Central memory CD4-positive, alpha-beta T cell (primary cell): ENCODE data around the gene ADAMTS12.
"Not testable (repeated sequence)": the region's sequence is repeated elsewhere in the genome, so short reads cannot be mapped to it uniquely, and the experiment has no call there.

Source experiments
- DNase-seq: peaks from one replicate; pipeline ENCODE4 v3.0.0; 2022
- total RNA-seq, 3 experiments: gene quantifications; one replicate each; lab custom pipeline; 2026; lab: John Stamatoyannopoulos, UW

The ADAMTS12 gene
- total RNA-seq: 0 to 0.05 (median 0.04) reads per million in 3 experiments

- no peak for DNase-seq
These were observed at the start of gene ADAMTS12 for GRCh38 chr5:33891788-33892619. TSS of gene ADAMTS12 (minus strand) at chr5:33891990. CDS start at chr5:33891856, 134 bp downstream.

- DNase-seq: no peak
These were observed 49.3 kb upstream of the ADAMTS12 start for GRCh38 chr5:33941090-33941489.

GRCh38 chr5:33939556-33940262 is 47.9 kb upstream of the ADAMTS12 start:
- DNase-seq: no peak

GRCh38 chr5:33938881-33939280 is 47.1 kb upstream of the ADAMTS12 start:
- no peak for DNase-seq

DNA sequence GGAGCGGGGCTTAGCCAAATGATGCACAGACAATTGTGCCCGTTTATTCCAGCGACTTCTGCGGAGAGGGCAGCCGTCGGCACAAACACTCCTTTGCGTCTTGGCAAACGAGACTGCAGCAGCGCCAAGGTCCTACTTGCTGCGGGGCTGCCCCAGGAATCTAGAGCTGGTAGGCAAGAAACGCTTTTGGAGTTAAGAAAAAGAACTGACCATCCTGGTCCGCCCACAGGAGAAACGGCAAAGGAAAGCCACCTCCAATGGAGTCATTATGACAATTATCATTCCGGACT is 46.7 kb upstream of the ADAMTS12 start:
- no peak for DNase-seq

DNA sequence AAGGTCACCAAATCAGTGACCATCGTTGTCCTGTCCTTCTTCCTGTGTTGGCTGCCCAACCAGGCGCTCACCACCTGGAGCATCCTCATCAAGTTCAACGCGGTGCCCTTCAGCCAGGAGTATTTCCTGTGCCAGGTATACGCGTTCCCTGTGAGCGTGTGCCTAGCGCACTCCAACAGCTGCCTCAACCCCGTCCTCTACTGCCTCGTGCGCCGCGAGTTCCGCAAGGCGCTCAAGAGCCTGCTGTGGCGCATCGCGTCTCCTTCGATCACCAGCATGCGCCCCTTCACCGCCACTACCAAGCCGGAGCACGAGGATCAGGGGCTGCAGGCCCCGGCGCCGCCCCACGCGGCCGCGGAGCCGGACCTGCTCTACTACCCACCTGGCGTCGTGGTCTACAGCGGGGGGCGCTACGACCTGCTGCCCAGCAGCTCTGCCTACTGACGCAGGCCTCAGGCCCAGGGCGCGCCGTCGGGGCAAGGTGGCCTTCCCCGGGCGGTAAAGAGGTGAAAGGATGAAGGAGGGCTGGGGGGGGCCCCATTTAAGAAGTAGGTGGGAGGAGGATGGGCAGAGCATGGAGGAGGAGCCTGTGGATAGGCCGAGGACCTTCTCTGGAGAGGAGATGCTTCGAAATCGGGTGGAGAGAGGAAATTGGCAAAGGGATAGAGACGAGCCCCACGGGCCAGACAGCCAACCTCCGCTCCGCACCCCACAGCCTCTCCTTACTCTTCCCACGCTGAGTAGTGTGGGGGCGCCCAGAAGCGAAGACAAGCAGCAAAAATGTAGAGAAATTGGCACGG is 46.1 kb upstream of the ADAMTS12 start:
- DNase-seq: no peak

- DNase-seq: no peak
These were observed 45.4 kb upstream of the ADAMTS12 start for GRCh38 chr5:33937017-33937706.

DNA sequence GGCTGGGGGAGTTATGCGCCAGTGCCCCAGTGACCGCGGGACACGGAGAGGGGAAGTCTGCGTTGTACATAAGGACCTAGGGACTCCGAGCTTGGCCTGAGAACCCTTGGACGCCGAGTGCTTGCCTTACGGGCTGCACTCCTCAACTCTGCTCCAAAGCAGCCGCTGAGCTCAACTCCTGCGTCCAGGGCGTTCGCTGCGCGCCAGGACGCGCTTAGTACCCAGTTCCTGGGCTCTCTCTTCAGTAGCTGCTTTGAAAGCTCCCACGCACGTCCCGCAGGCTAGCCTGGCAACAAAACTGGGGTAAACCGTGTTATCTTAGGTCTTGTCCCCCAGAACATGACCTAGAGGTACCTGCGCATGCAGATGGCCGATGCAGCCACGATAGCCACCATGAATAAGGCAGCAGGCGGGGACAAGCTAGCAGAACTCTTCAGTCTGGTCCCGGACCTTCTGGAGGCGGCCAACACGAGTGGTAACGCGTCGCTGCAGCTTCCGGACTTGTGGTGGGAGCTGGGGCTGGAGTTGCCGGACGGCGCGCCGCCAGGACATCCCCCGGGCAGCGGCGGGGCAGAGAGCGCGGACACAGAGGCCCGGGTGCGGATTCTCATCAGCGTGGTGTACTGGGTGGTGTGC is 44.7 kb upstream of the ADAMTS12 start, which contains the start of gene RXFP3:
TSS of gene RXFP3 (plus strand) at position 6 of the 636 bp plus-strand sequence. CDS start at position 361, 355 bp downstream.
- DNase-seq: no peak

GRCh38 chr5:33936004-33936380 is 44.2 kb upstream of the ADAMTS12 start:
- DNase-seq: peak; percentile 8

DNA sequence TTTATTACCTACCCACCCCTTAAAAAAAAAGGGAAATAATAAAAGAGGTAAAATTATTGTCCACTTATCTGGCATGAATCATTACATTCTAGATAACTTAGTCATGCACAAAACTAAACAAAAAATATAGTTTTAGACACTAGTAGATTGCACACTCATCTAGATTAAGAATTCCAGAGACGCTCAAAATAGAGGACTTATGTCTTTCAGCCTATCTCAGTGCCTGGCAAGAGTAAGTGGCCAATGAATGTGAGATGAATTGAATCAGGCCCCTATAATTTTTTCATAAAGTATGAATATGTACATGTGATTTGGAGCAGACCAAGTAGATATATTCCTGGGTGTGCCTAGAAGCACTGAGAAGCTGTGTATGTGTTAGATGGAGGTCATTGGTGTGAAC is 42.4 kb upstream of the ADAMTS12 start:
- no peak for DNase-seq

DNA sequence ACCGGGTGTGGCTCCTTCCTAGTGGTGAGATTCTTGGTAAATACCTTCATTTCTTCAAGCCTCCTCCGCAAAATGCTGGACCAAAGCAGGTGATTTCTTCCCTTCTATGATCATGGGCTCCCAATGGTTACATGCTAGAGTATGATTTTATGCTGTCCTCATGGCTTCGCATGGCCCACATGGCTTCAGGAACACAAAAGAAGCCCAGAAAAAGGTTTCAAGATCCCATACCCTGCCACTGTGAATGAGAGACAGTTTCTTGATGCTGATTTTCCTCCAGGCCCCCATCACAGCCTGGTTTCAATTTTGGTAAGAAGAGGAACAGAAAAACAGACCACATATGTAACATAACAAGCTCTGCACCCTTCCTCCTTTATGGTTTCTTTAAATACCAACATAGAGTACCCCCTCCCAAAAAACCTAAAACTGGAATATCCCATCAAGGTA is 42.0 kb upstream of the ADAMTS12 start:
- DNase-seq: no peak

GRCh38 chr5:33931136-33931535 is 39.3 kb upstream of the ADAMTS12 start:
- no peak for DNase-seq

GRCh38 chr5:33929925-33930690 is 38.3 kb upstream of the ADAMTS12 start:
- no peak for DNase-seq

DNA sequence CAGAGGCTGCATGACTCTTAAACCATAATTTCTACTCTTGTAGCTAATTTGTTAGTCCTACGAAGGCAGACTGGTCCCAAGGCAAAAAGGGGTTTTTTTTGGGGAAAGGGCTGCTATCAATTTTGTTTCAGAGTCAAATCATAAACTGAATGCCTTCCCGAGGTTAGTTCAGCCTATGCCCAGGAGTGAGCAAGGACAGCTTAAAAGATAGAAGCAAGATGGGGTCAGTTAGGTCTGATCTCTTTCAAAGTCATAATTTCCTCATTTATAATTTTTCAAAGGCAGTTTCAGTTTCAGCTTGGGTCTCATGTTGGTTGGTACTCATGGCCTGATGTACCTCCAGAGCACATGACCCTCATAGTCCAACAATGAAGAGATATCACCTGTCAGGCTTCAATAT is 36.5 kb upstream of the ADAMTS12 start:
- no peak for DNase-seq

DNA sequence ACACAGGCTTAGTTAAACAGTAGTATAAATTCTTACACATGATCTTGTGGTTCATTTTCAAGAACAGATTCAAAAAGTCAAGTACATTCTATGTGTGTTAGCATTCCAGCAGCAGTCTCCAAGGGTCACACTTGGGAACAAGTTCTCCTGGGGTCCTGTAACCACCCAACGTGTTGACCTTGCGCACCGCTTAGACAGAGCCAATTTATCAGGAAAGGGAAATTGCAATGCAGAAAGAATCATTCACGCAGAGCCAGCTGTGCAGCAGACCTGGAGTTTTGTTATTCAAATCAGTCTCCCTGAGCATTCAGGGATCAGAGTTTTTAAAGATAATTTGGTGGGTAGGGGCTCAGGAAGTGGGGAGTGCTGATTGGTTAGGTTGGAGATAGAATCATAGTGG is 35.9 kb upstream of the ADAMTS12 start:
- no peak for DNase-seq

DNA sequence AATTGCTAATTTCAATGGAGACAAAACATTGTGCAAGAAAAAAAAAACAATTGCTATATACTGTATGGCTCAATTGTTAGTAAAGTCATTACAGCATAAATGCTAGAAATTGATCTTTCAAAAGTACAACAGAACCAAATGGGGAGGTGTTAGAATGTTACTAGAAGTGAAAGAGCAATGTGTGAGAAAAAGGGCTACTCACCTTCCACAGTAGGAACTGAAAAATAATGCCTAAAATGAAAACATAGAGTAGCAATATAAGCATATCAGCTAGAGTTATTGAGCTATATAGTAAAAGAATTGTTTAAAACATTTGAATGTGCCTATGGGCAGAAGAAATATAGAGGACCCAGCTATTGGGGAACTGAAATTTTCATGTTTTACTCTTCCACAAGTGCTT is 33.5 kb upstream of the ADAMTS12 start:
- no peak for DNase-seq

- DNase-seq: no peak
These were observed 29.2 kb upstream of the ADAMTS12 start for GRCh38 chr5:33921002-33921401.

- not testable (repeated sequence) for DNase-seq
These were observed 23.1 kb upstream of the ADAMTS12 start for GRCh38 chr5:33914844-33915243.

- DNase-seq: not testable (repeated sequence)
These were observed 14.5 kb upstream of the ADAMTS12 start for GRCh38 chr5:33906248-33906647.

DNA sequence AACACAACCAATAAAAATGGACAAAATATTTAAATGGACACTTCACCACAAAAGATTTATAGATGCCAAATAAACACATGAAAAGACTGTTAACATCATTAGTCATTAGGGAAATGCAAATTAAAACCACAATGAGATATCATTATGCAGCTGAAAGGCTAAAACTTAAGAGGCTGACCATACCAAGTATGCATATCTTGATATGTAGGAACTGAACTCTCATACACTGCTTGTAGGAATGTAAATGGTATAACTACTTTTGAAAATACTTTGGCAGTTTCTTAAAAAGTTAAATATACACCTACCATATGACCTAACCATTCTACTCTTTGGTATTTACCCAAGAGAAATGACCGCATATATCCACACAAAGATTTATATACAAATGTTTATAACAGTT is 13.6 kb upstream of the ADAMTS12 start:
- no peak for DNase-seq

- DNase-seq: no peak
These were observed 11.3 kb upstream of the ADAMTS12 start for GRCh38 chr5:33903118-33903517.
